Panc1 (cell line): ENCODE data around the gene CARNS1. TPM values are rescaled to one million over a fixed set of nuclear protein-coding genes. Genes with fewer than 3 reads are reported as not detected.

Source experiments
- ATAC-seq: fragments of 200-7000 bp; cut with Tn5 transposase; 2 replicates; pipeline ENCODE4 v1.9.1; 2020; ENCODE audit warnings: mild to moderate bottlenecking, moderate library complexity
- BruUV-seq: library from RNA; stranded (reverse); fragments of 400-500 nt; replicated peaks from 2 replicates; lab custom pipeline; 2021; lab: Mats Ljungman, UMichigan
- CTCF ChIA-PET: fragments of 300-600 bp; sonication (Branson Sonifier 250); formaldehyde crosslinking; loops from one replicate; lab custom pipeline; 2022; ENCODE audit warnings: antibody characterized with exemption; lab: Charles Lee
- POLR2A ChIA-PET: fragments of 300-600 bp; sonication (Branson Sonifier 250); formaldehyde crosslinking; loops from one replicate; lab custom pipeline; 2022; ENCODE audit warnings: antibody characterized with exemption; lab: Charles Lee
- DNase-seq: peaks from one replicate; pipeline ENCODE4 v3.0.0-alpha.2; 2010; ENCODE audit warnings: low read depth, low spot score
- H3K27ac ChIP-seq: 2 replicates; pipeline ENCODE4 v1.5.1; 2011; ENCODE audit warnings: mild to moderate bottlenecking, low read length, inconsistent platforms
- H3K27me3 ChIP-seq: fragments of 200-500 bp; sonication (Bioruptor generic); 2 replicates; pipeline ENCODE4 v1.6.0; 2014; ENCODE audit warnings: low read length, inconsistent platforms; ENCODE audit not compliant: control insufficient read depth, insufficient read depth
- H3K36me3 ChIP-seq: fragments of 200-500 bp; sonication (Bioruptor generic); 2 replicates; pipeline ENCODE4 v1.5.1; 2014; ENCODE audit warnings: inconsistent platforms, mild to moderate bottlenecking, low read length, moderate library complexity; ENCODE audit not compliant: control insufficient read depth, insufficient read depth
- H3K4me1 ChIP-seq: 2 replicates; pipeline ENCODE4 v1.5.1; 2011; ENCODE audit warnings: inconsistent platforms, mild to moderate bottlenecking, low read length, moderate library complexity; ENCODE audit not compliant: control insufficient read depth, insufficient read depth
- H3K4me3 ChIP-seq, 2 experiments: 2 replicates each; pipeline ENCODE4 v1.5.1; 2011 to 2012; ENCODE audit warnings: low read depth in 2 of 2, low read length in 2 of 2, mild to moderate bottlenecking in 2 of 2, inconsistent platforms in 1 of 2, moderate library complexity in 1 of 2
- H3K9me3 ChIP-seq: fragments of 200-500 bp; sonication (Bioruptor generic); 2 replicates; pipeline ENCODE4 v1.5.1; 2014; ENCODE audit warnings: low read depth, mild to moderate bottlenecking, inconsistent platforms, low read length, moderate library complexity; ENCODE audit not compliant: control insufficient read depth, insufficient read depth
- POLR2AphosphoS5 ChIP-seq: IDR thresholded peaks from 2 replicates; pipeline ENCODE4 v1.6.1; 2012; ENCODE audit warnings: mild to moderate bottlenecking, low read depth, low read length, moderate library complexity
- SIN3A ChIP-seq: IDR thresholded peaks from 2 replicates; pipeline ENCODE4 v1.6.1; 2012; ENCODE audit warnings: low read depth, mild to moderate bottlenecking, low read length, moderate library complexity, borderline replicate concordance; ENCODE audit not compliant: insufficient read depth
- TCF7L2 ChIP-seq: IDR thresholded peaks from 2 replicates; pipeline ENCODE4 v1.6.1; 2011; ENCODE audit warnings: mild to moderate bottlenecking, low read depth, low read length, inconsistent platforms
- in situ Hi-C: cut with HindIII; loops from 2 replicates; pipeline ENCODE4 v1.10.0; 2016; ENCODE audit warnings: low sequenced_read_pairs, low pct_unique_long_range_greater_than_20kb
- intact Hi-C: fragments of 100-400 bp; cut with micrococcal nuclease; formaldehyde crosslinking; loops from one replicate; pipeline ENCODE4 v1.10.0; 2022; ENCODE audit not compliant: unreplicated experiment
- total RNA-seq: library from RNA; stranded (reverse); gene quantifications from one replicate; pipeline ENCODE4 v1.2.1, GENCODE V29; 2021; ENCODE audit not compliant: unreplicated experiment
- TF ChIP-seq, protein P1 (sequence below), 2 experiments: IDR thresholded peaks; 2 replicates each; pipeline ENCODE4 v1.6.1; 2011 to 2012; ENCODE audit warnings: low read depth in 2 of 2, control low read depth in 1 of 2, low read length in 1 of 2, mild to moderate bottlenecking in 1 of 2, moderate library complexity in 1 of 2; ENCODE audit not compliant: insufficient read depth in 1 of 2
- TF ChIP-seq, protein P2 (sequence below): fragments of 450-650 bp; IDR thresholded peaks from 2 replicates; pipeline ENCODE4 v1.5.1; 2017; ENCODE audit warnings: mild to moderate bottlenecking

Gene CARNS1
- total RNA-seq, 1 experiment from 2014 or later = 1.0 TPM

DNA sequence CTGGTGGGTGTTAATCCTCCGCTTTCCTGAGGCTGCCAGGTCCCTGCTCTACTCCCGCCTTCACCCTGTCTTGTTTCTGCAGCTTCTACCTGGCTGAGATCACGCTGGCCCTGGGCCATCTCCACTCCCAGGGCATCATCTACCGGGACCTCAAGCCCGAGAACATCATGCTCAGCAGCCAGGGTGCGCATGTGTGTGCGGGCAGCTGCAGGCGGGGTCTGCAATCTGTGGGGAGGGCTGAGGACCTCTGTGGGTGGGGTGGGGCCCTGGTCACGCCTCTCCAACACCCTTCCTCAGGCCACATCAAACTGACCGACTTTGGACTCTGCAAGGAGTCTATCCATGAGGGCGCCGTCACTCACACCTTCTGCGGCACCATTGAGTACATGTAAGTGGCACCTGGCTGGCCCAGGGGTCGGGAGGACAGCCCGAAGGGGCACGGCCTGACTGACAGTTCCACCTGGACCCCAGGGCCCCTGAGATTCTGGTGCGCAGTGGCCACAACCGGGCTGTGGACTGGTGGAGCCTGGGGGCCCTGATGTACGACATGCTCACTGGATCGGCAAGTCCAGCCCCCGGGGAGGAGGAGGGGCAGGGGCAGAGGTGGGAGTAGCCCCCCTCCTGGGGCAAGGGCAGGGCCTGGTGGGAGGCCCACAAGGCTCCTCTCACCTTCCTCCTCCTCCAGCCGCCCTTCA is 17.3 kb downstream of the CARNS1 start:
- no TSS peak for BruUV-seq
- DNase-seq = no peak
- ChIA-PET CTCF (interaction anchor here (1.7 kb wide), 1 partner anchor 31 kb away, joined by 5 read pairs; the partner anchor contains the start of gene PPP1CA), POLR2A (no interaction called here)
- no peak for ATAC-seq
- no peaks in the 10 kb centered on the region; the same call in 1 of the 2 replicates for H3K36me3 ChIP-seq
- H3K4me3 ChIP-seq = no peak overlapping the region
- TF ChIP-seq, protein P1, sequence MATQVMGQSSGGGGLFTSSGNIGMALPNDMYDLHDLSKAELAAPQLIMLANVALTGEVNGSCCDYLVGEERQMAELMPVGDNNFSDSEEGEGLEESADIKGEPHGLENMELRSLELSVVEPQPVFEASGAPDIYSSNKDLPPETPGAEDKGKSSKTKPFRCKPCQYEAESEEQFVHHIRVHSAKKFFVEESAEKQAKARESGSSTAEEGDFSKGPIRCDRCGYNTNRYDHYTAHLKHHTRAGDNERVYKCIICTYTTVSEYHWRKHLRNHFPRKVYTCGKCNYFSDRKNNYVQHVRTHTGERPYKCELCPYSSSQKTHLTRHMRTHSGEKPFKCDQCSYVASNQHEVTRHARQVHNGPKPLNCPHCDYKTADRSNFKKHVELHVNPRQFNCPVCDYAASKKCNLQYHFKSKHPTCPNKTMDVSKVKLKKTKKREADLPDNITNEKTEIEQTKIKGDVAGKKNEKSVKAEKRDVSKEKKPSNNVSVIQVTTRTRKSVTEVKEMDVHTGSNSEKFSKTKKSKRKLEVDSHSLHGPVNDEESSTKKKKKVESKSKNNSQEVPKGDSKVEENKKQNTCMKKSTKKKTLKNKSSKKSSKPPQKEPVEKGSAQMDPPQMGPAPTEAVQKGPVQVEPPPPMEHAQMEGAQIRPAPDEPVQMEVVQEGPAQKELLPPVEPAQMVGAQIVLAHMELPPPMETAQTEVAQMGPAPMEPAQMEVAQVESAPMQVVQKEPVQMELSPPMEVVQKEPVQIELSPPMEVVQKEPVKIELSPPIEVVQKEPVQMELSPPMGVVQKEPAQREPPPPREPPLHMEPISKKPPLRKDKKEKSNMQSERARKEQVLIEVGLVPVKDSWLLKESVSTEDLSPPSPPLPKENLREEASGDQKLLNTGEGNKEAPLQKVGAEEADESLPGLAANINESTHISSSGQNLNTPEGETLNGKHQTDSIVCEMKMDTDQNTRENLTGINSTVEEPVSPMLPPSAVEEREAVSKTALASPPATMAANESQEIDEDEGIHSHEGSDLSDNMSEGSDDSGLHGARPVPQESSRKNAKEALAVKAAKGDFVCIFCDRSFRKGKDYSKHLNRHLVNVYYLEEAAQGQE (IDR thresholded peaks at IDR 0.05; ENCODE audit: insufficient read depth in 1 of 2, low read depth in 2 of 2, low read length in 1 of 2) = no peak
- TF ChIP-seq, protein P2, sequence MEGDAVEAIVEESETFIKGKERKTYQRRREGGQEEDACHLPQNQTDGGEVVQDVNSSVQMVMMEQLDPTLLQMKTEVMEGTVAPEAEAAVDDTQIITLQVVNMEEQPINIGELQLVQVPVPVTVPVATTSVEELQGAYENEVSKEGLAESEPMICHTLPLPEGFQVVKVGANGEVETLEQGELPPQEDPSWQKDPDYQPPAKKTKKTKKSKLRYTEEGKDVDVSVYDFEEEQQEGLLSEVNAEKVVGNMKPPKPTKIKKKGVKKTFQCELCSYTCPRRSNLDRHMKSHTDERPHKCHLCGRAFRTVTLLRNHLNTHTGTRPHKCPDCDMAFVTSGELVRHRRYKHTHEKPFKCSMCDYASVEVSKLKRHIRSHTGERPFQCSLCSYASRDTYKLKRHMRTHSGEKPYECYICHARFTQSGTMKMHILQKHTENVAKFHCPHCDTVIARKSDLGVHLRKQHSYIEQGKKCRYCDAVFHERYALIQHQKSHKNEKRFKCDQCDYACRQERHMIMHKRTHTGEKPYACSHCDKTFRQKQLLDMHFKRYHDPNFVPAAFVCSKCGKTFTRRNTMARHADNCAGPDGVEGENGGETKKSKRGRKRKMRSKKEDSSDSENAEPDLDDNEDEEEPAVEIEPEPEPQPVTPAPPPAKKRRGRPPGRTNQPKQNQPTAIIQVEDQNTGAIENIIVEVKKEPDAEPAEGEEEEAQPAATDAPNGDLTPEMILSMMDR = no peak
- TF ChIP-seq POLR2AphosphoS5 (no peak), SIN3A (no peak), TCF7L2 (no peak)
- H3K9me3 ChIP-seq = no peaks in the 10 kb centered on the region
- H3K27me3 ChIP-seq = no peaks in the 10 kb centered on the region
- intact Hi-C loops (no loop called here), in situ Hi-C loops (no loop called here)
- peaks cover 39% of the 10 kb centered on the region for H3K4me1 ChIP-seq
- no peak overlapping the region for H3K27ac ChIP-seq

DNA sequence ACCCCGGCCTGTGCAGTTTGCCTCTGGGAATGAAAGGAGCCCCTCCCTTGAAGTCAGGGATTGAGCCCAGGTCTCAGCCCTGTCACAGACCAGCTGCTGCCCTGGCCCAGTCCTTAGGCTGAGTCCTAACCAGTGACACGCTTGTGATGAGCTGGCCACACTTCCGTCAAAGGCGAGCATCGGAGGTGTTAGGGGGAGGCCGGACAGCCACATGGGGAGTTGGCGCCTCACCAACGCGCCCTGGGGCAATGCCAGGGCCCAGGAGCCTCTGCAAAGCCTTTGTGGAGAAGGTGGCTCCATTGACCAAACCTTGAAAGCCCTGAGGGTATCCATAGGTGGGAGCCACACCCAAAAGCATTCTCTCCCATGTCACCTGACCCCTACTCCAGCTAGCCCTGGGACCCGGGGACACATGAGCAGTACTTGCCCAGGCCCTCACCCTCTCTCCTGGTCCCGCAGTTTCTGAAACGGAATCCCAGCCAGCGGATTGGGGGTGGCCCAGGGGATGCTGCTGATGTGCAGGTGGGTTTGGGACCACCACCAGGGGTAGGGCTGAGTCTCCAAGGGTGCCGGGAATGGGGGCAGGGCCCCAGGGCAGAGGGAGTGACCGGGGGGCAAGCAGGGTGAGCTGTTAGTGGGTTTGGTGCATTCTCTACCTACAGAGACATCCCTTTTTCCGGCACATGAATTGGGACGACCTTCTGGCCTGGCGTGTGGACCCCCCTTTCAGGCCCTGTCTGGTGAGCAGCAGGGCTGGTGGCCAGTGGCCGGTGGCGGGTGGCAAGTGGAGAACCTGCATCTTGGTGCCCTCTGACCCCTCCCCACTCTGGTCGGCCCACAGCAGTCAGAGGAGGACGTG is 18.3 kb downstream of the CARNS1 start:
- in situ Hi-C loops = no loop called here

More for the DNA sequence above, 18.3 kb downstream of the CARNS1 start:
- Histone ChIP-seq H3K4me3 (no peak overlapping the region), H3K27me3 (no peaks in the 10 kb centered on the region), H3K36me3 (no peaks in the 10 kb centered on the region; the same call in 1 of the 2 replicates), H3K4me1 (peaks cover 48% of the 10 kb centered on the region), H3K27ac (no peak overlapping the region), H3K9me3 (no peaks in the 10 kb centered on the region)
- ATAC-seq = no peak
- intact Hi-C loops = no loop called here
- ChIA-PET POLR2A (no interaction called here), CTCF (no interaction called here)
- BruUV-seq = no TSS peak
- no peak for TF ChIP-seq TCF7L2
- no peak for DNase-seq
